ENCODE results near the gene VKORC1.

VKORC1 gene

DNA sequence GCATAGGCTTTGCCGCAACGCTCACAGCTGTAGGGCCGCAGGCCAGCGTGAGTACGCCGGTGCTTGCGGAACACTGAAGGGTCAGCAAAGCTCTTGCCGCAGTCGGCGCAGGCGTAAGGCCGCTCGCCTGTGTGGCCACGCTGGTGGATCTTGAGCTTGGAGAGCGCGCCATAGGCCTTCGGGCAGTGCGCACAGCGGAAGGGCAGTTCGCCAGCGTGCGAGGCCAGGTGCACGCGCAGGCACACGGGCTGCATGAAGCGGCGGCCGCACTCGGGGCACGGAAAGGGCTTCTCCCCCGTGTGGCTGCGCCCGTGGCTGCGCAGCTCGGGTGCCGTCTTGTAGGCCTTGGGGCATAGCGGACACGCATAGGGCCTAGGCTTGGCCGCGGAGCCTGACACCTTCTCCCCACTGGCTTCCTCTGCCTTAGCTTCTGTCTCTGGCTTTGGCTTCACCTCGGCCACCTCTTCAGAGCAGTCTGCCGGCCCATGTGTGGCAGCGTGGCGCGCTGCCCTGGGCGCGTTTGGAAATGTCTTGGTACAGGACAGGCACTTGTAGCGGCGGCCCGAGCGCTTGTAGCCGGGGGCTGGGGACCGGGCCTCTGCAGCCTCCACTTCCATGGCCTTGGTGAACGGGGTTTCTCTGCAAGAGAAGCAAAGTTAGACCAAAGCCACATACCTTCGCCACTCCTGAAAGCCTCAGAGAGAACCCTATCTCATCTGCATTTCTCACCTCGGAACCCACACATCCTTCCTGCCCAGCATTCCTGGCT is 30.6 kb downstream of the VKORC1 start:
- TF ChIP-seq, protein P1, sequence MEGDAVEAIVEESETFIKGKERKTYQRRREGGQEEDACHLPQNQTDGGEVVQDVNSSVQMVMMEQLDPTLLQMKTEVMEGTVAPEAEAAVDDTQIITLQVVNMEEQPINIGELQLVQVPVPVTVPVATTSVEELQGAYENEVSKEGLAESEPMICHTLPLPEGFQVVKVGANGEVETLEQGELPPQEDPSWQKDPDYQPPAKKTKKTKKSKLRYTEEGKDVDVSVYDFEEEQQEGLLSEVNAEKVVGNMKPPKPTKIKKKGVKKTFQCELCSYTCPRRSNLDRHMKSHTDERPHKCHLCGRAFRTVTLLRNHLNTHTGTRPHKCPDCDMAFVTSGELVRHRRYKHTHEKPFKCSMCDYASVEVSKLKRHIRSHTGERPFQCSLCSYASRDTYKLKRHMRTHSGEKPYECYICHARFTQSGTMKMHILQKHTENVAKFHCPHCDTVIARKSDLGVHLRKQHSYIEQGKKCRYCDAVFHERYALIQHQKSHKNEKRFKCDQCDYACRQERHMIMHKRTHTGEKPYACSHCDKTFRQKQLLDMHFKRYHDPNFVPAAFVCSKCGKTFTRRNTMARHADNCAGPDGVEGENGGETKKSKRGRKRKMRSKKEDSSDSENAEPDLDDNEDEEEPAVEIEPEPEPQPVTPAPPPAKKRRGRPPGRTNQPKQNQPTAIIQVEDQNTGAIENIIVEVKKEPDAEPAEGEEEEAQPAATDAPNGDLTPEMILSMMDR (conservative IDR thresholded peaks at IDR 0.05): no peak
- no peak for TF ChIP-seq ZFX (IDR thresholded peaks at IDR 0.05)
- H3K27ac ChIP-seq: no peak overlapping the region

DNA sequence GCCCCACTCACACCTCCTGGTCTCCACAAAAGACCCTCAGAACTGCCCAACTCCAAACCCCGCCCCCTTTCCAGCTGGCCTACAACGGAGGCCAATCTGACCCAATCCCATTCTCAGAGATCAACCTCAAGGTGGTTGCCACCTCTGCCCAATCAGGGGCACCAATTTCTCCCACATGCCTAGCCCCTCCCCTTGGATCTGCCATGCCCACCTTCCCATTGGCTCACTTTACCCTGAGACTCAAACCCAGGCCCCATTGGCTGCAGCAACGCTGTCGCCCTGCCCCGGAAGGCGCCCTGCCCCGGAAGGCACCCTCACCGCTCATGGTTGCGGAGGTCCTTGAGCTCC is 31.1 kb downstream of the VKORC1 start:
- TF ChIP-seq, protein P1 (conservative IDR thresholded peaks at IDR 0.05): no peak
- TF ChIP-seq ZFX (IDR thresholded peaks at IDR 0.05): no peak
- H3K27ac ChIP-seq: no peak overlapping the region

DNA sequence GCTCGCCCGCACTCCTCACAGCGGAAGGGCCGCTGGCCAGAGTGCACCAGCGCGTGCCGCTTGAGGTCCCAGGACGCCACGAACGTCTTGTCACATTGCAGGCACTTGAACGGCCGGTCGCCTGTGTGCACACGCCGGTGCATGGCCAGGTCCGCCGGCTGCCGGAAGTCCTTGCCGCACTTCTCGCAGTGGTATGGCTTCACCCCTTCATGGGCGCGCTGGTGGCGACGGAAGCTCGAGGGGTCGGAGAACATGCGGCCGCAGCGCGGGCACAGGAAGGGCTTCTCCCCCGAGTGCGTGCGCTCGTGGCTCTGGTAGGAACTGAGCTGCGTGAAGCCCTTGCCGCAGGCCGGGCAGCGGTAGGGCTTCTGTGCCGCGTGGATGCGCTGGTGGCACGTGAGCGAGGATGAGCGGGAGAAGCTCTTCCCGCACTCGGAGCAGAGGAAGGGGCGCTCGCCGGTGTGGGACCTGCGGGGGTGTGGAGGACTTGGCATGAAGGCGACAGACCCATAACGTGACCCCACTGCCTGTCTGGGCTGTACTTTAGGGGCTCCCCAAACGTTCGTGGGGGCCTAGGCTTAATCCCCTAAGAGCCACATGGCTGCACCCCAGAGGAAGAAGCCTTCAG is 32.7 kb downstream of the VKORC1 start:
- H3K27ac ChIP-seq: no peak overlapping the region
- TF ChIP-seq ZFX (IDR thresholded peaks at IDR 0.05): no peak
- TF ChIP-seq, protein P1 (conservative IDR thresholded peaks at IDR 0.05): no peak

DNA sequence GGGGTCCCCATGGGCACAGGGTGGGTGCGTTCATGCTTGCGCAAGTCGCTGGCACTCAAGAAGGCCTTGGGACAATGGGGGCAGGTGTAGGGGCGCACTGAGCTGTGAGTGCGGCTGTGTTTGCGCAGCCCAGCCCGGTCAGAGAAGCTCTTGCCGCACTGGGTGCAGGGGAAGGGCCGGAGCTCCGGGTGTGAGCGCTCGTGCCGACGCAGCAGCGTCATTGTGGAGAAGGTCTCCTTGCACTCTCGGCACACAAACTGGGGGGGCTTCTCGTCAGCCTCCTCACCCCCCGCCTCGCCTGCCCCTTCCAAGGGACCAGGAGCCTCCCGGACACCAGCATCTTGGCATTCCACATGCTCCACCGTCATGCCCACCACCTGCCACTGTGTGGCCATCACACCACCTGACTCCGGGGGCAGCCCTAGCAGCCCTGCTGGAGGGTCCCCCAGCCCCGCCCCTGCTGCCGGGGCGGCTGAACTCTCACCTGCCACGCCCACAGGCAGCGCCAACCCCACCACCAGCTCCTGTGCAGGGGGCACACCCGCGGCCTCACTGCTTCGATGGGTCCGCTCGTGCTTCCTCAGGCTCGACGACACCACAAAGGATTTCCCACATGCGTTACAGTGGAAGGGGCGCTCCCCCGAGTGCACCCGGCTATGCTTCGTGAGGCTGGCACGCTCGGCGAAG is 33.3 kb downstream of the VKORC1 start:
- TF ChIP-seq, protein P1 (conservative IDR thresholded peaks at IDR 0.05): no peak
- no peak for TF ChIP-seq ZFX (IDR thresholded peaks at IDR 0.05)
- no peak overlapping the region for H3K27ac ChIP-seq

DNA sequence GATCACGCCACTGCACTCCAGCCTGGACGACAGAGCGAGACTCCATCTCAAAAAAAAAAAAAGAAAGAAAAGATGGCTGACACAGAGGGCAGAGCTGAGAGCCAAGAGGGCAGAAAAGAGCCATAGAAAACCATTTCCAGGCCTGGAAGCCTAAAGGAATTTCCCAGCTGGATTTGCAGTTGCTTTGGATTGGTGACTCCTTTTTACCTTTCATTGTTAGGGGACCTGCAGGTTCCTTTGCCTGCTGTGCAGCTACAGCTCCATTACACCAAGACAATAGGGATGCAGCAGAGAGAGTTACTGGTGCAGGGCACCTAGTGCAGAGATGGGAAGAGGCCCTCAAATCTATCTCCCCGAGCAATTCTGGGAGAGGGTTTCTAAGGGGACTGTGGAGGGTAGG is 39.0 kb downstream of the VKORC1 start:
- TF ChIP-seq ZFX (IDR thresholded peaks at IDR 0.05): no peak
- TF ChIP-seq, protein P1 (conservative IDR thresholded peaks at IDR 0.05): no peak
- no peak overlapping the region for H3K27ac ChIP-seq

DNA sequence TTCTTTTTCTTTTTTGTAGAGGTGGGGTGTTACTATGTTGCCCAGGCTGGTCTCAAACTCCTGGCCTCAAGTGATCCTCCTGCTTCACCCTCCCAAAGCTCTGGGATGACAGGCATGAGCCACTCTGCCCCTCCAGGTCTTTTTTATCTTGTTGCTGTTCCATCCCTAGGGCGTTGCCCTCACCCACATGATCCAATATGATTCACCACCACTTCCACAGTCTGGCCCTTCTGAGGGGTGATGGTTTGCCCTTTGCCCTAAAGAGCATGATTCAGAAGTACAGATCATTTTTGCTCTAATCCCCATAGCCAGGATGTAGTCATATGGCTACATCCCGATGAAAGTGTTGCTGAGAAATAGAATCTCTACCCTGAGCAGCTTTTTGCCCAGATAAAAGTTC is 42.5 kb downstream of the VKORC1 start:
- H3K27ac ChIP-seq: no peak overlapping the region

More for the DNA sequence above, 42.5 kb downstream of the VKORC1 start:
- TF ChIP-seq, protein P1 (conservative IDR thresholded peaks at IDR 0.05): no peak
- TF ChIP-seq ZFX (IDR thresholded peaks at IDR 0.05): no peak

Data from C4-2B (cell line).